Measurements from ENCODE around the gene C2CD3. TPM values are rescaled to one million over a fixed set of nuclear protein-coding genes. Genes with fewer than 3 reads are reported as not detected.

C2CD3 gene
- total and polyA plus RNA-seq, 9 of the 15 experiments (the other 6 are each of a cell fraction or from before 2014, with no cell fraction given): 4.4 to 20.2 (median 15.4) TPM

DNA sequence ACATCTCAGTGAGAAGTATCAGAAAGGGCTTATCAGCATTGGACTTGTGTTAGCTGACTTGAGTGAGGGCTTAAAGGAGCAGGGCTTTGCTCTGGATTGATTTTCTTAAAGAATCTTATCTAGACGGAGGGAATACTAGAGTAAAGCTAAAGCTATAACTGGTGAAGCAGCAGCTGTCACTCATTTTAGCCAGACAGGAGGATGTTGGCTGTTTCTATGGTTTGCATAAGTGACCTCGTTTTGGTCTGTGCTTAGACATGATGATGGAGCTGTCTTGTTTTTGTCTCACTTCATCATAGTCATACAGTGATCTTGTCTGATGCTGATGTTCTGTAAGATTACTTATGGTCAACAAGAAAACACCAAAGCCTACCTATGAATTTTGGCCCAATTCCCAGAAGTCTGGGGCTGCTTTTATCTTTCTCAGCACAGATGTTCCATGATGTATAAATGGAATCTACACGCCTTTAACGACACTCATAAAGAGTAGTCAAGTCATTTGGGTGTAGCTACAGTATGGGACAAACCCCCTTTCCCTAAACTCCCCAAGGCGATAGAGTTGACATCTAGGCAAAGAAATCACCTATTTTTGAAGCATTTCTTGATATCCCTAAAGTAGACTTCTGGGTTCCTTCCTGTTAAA lies 84.4 kb downstream of the C2CD3 start (continued):
- TF ChIP-seq ZNF592 (IDR thresholded peaks at IDR 0.05): peak; percentile 82
- TF ChIP-seq, protein P1, sequence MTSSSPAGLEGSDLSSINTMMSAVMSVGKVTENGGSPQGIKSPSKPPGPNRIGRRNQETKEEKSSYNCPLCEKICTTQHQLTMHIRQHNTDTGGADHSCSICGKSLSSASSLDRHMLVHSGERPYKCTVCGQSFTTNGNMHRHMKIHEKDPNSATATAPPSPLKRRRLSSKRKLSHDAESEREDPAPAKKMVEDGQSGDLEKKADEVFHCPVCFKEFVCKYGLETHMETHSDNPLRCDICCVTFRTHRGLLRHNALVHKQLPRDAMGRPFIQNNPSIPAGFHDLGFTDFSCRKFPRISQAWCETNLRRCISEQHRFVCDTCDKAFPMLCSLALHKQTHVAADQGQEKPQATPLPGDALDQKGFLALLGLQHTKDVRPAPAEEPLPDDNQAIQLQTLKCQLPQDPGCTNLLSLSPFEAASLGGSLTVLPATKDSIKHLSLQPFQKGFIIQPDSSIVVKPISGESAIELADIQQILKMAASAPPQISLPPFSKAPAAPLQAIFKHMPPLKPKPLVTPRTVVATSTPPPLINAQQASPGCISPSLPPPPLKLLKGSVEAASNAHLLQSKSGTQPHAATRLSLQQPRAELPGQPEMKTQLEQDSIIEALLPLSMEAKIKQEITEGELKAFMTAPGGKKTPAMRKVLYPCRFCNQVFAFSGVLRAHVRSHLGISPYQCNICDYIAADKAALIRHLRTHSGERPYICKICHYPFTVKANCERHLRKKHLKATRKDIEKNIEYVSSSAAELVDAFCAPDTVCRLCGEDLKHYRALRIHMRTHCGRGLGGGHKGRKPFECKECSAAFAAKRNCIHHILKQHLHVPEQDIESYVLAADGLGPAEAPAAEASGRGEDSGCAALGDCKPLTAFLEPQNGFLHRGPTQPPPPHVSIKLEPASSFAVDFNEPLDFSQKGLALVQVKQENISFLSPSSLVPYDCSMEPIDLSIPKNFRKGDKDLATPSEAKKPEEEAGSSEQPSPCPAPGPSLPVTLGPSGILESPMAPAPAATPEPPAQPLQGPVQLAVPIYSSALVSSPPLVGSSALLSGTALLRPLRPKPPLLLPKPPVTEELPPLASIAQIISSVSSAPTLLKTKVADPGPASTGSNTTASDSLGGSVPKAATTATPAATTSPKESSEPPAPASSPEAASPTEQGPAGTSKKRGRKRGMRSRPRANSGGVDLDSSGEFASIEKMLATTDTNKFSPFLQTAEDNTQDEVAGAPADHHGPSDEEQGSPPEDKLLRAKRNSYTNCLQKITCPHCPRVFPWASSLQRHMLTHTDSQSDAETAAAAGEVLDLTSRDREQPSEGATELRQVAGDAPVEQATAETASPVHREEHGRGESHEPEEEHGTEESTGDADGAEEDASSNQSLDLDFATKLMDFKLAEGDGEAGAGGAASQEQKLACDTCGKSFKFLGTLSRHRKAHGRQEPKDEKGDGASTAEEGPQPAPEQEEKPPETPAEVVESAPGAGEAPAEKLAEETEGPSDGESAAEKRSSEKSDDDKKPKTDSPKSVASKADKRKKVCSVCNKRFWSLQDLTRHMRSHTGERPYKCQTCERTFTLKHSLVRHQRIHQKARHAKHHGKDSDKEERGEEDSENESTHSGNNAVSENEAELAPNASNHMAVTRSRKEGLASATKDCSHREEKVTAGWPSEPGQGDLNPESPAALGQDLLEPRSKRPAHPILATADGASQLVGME (CRISPR knock-in tag; IDR thresholded peaks at IDR 0.05): 0 out of 2 replicates have a peak, but pooled peaks have one; percentile 41
- TF ChIP-seq, protein P2, sequence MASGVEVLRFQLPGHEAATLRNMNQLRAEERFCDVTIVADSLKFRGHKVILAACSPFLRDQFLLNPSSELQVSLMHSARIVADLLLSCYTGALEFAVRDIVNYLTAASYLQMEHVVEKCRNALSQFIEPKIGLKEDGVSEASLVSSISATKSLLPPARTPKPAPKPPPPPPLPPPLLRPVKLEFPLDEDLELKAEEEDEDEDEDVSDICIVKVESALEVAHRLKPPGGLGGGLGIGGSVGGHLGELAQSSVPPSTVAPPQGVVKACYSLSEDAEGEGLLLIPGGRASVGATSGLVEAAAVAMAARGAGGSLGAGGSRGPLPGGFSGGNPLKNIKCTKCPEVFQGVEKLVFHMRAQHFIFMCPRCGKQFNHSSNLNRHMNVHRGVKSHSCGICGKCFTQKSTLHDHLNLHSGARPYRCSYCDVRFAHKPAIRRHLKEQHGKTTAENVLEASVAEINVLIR (CRISPR knock-in tag; IDR thresholded peaks at IDR 0.05): peak; percentile 53
- peak; percentile 84 for TF ChIP-seq CXXC5 (CRISPR knock-in tag; IDR thresholded peaks at IDR 0.05)
- 0 out of 2 replicates have a peak, but pooled peaks have one; percentile 20 for TF ChIP-seq RBFOX2 (IDR thresholded peaks at IDR 0.05; ENCODE audit: low read depth, low read length)
- TF ChIP-seq ZHX1 (conservative IDR thresholded peaks at IDR 0.05; ENCODE audit: low read length): no peak
- peak; percentile 50 for TF ChIP-seq TAF9B (IDR thresholded peaks at IDR 0.05; ENCODE audit: partially characterized antibody)
- peak; percentile 92 to 93 for TF ChIP-seq FOXK2 (conservative IDR thresholded peaks at IDR 0.05 in 1 of 2, IDR thresholded peaks at IDR 0.05 in 1 of 2; ENCODE audit: low read depth in 2 of 2)
- TF ChIP-seq ZNF316 (IDR thresholded peaks at IDR 0.05): 0 out of 2 replicates have a peak, but pooled peaks have one; percentile 33
- peak; percentile 99 for TF ChIP-seq MECOM (CRISPR knock-in tag; IDR thresholded peaks at IDR 0.05)
